OCI-LY1 (cell line): ENCODE measurements around the gene TAT.

Experiments
- CTCF ChIP-seq: fragments of 200-600 bp; sonication (generic), shearing (Covaris generic); IDR thresholded peaks from 2 replicates; pipeline ENCODE4 v1.5.1; 2017; ENCODE audit warnings: mild to moderate bottlenecking, antibody characterized with exemption, low read length, moderate library complexity, mixed read lengths
- EZH2 ChIP-seq: fragments of 200-600 bp; sonication (generic), shearing (Covaris generic); IDR thresholded peaks from 2 replicates; pipeline ENCODE4 v1.8.0; 2017; ENCODE audit warnings: borderline replicate concordance, mixed run types, mild to moderate bottlenecking, antibody characterized with exemption, low read length, moderate library complexity, mixed read lengths

- TF ChIP-seq CTCF: no peak
- TF ChIP-seq EZH2: no peak
Observed at GRCh38 chr16:71526111-71526631, 50.7 kb downstream of the TAT start, which contains the start of gene CHST4.
